Ascending aorta (tissue), 2 donors: Measurements from ENCODE around the gene RIBC2. TPM values are rescaled to one million over a fixed set of nuclear protein-coding genes. Genes with fewer than 3 reads are reported as not detected.

Source experiments
- DNase-seq, 2 donors: peaks; one replicate each; pipeline ENCODE4 v3.0.0-alpha.2; 2019; ENCODE audit warnings: low spot score in 2 of 2
- H3K27ac ChIP-seq, 2 donors: fragments of 200-600 bp; sonication (generic); one replicate each; pipeline ENCODE4 v1.5.1; 2016 to 2017; ENCODE audit warnings: mild to moderate bottlenecking in 1 of 2
- H3K27me3 ChIP-seq: fragments of 200-600 bp; sonication (generic); one replicate; pipeline ENCODE4 v1.5.1; 2017
- H3K36me3 ChIP-seq, 2 donors: fragments of 200-600 bp; sonication (generic); one replicate each; pipeline ENCODE4 v1.5.1; 2016
- H3K4me1 ChIP-seq, 2 donors: fragments of 200-600 bp; sonication (generic); one replicate each; pipeline ENCODE4 v1.5.1; 2016 to 2017; ENCODE audit warnings: mild to moderate bottlenecking in 1 of 2
- H3K4me3 ChIP-seq, 2 donors: fragments of 200-600 bp; sonication (generic); one replicate each; pipeline ENCODE4 v1.5.1; 2016 to 2017; ENCODE audit warnings: mild to moderate bottlenecking in 1 of 2
- H3K9me3 ChIP-seq, 2 donors: fragments of 200-600 bp; sonication (generic); one replicate each; pipeline ENCODE4 v1.5.1; 2016
- CTCF ChIP-seq, 3 experiments: fragments of 200-600 bp in 2 of 3; fragments of 450-650 bp in 1 of 3; sonication (generic) in 2 of 3; IDR thresholded peaks; one replicate each; pipeline ENCODE4 v1.5.1; 2016 to 2019; ENCODE audit warnings: antibody characterized with exemption in 3 of 3, mild to moderate bottlenecking in 1 of 3, moderate library complexity in 1 of 3
- intact Hi-C: fragments of 100-400 bp; cut with DNase I; formaldehyde crosslinking; loops from one replicate; pipeline ENCODE4 v1.15.1; 2023
- total RNA-seq: library from RNA; depleted of rRNA; stranded (reverse); fragments of >200 nt; gene quantifications from one replicate; pipeline ENCODE4 v1.1.0, GENCODE V29; 2016

RIBC2 gene
- total RNA-seq, 1 donor from 2014 or later = not detected

- intact Hi-C loops = no loop called here
- TF ChIP-seq CTCF (IDR thresholded peaks at IDR 0.05) = no peak
- Histone ChIP-seq H3K4me3 (no peak overlapping the region), H3K4me1 (no peaks in the 10 kb centered on the region), H3K27me3 (no peaks in the 10 kb centered on the region), H3K36me3 (no peaks in the 10 kb centered on the region), H3K27ac (no peak overlapping the region), H3K9me3 (no peaks in the 10 kb centered on the region)
- no peak for DNase-seq
Measured at GRCh38 chr22:45389546-45389945, 23.9 kb upstream of the RIBC2 start.

- intact Hi-C loops = no loop called here
- no peak for DNase-seq
- no peaks in the 10 kb centered on the region for H3K27me3 ChIP-seq
- H3K4me3 ChIP-seq = no peak overlapping the region
- no peaks in the 10 kb centered on the region for H3K9me3 ChIP-seq
- peak in 1 of 3 experiments; percentile 5 for TF ChIP-seq CTCF (IDR thresholded peaks at IDR 0.05)
- H3K4me1 ChIP-seq = no peaks in the 10 kb centered on the region
- H3K36me3 ChIP-seq = no peaks in the 10 kb centered on the region
- H3K27ac ChIP-seq = no peak overlapping the region
Measured at GRCh38 chr22:45397806-45398205, 15.7 kb upstream of the RIBC2 start.

- no peak overlapping the region for H3K4me3 ChIP-seq
- DNase-seq = no peak
- H3K36me3 ChIP-seq = no peaks in the 10 kb centered on the region
- no peaks in the 10 kb centered on the region for H3K27me3 ChIP-seq
- no peak for TF ChIP-seq CTCF (IDR thresholded peaks at IDR 0.05)
- H3K4me1 ChIP-seq = no peaks in the 10 kb centered on the region
- intact Hi-C loops = no loop called here
- no peaks in the 10 kb centered on the region for H3K9me3 ChIP-seq
- no peak overlapping the region for H3K27ac ChIP-seq
Measured at GRCh38 chr22:45398214-45398613, 15.3 kb upstream of the RIBC2 start.

- intact Hi-C loops = no loop called here
- Histone ChIP-seq H3K9me3 (no peaks in the 10 kb centered on the region), H3K4me3 (no peak overlapping the region), H3K4me1 (no peaks in the 10 kb centered on the region), H3K36me3 (no peaks in the 10 kb centered on the region), H3K27ac (no peak overlapping the region), H3K27me3 (no peaks in the 10 kb centered on the region)
- TF ChIP-seq CTCF (IDR thresholded peaks at IDR 0.05) = no peak
- no peak for DNase-seq
Measured at GRCh38 chr22:45399712-45400445, 13.6 kb upstream of the RIBC2 start.

- intact Hi-C loops = no loop called here
- Histone ChIP-seq H3K4me3 (no peak overlapping the region), H3K27ac (no peak overlapping the region), H3K27me3 (no peaks in the 10 kb centered on the region), H3K36me3 (no peaks in the 10 kb centered on the region), H3K4me1 (no peaks in the 10 kb centered on the region), H3K9me3 (no peaks in the 10 kb centered on the region)
- no peak for DNase-seq
- TF ChIP-seq CTCF (IDR thresholded peaks at IDR 0.05) = no peak
Measured at GRCh38 chr22:45402466-45402985, 11.0 kb upstream of the RIBC2 start.
